Globus pallidus (tissue), 1 donor: ENCODE measurements around the gene P2RX2.

Source experiments
- DNase-seq: peaks from one replicate; pipeline ENCODE4 v3.0.0-alpha.2; 2015; ENCODE audit warnings: low spot score

Gene P2RX2

DNA sequence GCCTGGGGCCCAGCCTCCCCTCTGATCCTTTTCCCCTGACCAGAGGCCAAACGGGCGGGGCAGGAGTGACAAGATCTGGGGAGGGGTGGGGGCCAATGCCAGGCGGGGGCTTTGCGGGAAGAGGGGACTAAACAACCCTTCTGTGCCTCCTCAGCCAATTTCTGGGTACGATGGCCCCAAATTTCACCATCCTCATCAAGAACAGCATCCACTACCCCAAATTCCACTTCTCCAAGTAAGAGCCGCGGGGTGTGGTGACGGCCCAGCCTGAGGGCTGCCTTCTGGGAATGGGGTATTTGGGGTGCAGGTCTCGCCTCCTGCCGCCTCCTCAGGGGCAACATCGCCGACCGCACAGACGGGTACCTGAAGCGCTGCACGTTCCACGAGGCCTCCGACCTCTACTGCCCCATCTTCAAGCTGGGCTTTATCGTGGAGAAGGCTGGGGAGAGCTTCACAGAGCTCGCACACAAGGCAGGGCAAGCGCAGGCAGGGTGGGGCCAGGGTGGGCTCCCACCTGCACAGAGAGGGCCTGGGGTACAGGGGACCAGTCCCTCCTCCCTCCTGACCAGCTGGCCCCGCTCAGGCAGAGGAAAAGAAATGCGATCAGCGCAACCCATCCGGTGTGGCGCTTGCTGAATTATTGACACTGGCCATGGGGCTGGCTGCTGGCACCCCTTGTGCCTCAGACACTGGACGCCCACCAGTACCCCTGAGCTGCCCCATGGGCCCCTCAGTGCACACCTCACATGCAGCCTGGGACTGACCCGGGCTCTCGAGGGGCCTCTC is 1.7 kb downstream of the P2RX2 start:
- DNase-seq = no peak

- DNase-seq = no peak
Measured at GRCh38 chr12:132620899-132621656, 2.5 kb downstream of the P2RX2 start.

GRCh38 chr12:132621657-132622435 is 3.3 kb downstream of the P2RX2 start:
- no peak for DNase-seq

DNA sequence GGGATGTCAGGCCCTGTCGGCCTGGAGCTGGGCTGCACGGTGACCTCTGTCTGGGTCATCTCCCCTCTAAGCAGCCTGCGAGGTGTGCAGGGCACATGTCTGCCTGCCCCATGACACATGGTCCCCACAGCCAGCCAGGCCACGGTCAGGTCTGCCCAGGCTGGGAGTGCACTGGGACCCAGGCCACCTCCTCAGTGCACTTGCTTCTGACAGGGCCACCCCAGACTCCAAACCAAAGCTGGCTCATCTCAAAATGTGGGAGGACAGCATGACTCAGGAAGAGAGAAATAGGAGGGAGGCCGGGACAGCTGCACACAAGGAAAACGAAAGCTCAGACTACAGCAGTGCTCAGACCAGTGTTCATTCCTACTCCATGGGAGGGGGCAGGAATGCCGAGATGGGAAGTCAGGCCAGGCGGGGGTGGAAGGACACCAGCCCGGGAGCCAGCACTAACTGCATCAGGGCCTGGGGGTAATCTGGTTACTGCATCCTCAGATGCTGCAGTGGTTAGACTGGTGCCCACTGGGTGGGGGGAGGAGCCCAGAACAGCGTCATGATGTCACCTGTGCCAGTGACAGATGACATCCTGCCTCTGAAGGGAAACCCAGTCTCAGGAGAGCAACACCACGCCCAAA is 4.0 kb downstream of the P2RX2 start:
- no peak for DNase-seq

- DNase-seq = no peak
Measured at GRCh38 chr12:132623072-132623869, 4.7 kb downstream of the P2RX2 start.

DNA sequence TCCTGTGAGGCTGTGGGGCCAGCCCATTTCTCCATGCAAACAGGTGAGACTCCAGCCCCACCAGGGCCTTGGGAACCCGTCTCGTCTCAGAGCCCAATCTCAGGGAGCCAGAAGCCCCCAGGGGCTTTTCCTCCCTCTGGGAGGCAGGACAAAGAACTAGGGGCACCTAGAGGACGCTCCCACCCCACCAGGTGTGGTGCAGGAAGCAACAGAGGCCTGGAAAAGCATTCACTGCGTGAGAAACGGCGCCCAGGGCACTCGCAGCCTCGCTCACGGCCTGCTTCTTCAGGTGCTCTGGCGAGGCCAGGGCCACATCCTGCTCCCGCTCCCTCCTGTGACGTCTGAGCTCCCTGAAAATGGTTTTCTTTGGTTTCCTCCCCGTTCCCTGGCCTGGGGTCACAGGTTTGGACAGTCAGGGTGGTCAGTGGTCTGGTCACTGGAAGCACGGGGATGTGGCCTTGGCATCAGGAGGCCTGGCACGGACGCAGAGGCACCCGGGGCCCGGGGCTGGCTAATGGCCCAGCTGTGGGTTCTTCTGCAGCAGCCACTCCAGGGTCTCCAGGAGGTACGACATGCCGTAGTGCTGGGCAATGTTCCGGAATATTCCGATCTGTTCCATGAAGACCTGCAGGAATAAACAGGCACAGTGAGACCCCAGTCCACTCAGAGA is 5.7 kb downstream of the P2RX2 start:
- DNase-seq = no peak

DNA sequence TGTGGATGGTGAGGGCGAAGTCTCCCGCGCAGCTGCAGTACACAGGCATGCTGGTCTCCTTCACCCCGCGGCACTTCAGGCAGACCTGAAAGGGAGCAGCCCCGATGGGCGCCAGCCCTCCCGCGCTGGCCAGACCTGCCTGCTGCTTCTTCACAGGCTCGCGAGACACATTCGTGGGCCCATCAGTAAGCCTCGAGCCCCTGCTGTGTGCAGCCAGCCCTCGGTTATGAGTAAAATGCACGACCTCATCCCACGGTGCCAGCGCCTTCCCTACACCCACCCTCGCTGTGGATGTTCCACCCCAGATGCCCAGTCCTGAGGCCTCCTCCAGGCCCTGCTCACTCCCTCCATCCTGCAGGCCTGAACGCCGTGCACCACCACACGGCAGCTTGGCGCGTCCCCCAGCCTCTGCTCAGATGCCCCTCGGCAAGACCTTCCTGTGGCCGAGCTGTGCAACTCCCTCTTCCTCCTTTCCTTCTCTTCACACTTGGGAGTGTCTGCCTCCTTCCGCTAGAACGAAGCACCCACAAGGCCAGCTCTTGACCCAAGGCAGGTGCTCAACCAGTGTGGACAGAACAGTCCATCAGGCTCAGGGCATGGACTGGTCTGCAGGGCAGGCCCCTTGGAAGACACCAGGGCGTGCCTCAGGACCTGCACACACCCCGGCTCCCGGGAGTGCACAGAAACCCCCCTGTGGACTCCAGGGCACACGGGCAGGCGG is 6.5 kb downstream of the P2RX2 start:
- DNase-seq = no peak

DNA sequence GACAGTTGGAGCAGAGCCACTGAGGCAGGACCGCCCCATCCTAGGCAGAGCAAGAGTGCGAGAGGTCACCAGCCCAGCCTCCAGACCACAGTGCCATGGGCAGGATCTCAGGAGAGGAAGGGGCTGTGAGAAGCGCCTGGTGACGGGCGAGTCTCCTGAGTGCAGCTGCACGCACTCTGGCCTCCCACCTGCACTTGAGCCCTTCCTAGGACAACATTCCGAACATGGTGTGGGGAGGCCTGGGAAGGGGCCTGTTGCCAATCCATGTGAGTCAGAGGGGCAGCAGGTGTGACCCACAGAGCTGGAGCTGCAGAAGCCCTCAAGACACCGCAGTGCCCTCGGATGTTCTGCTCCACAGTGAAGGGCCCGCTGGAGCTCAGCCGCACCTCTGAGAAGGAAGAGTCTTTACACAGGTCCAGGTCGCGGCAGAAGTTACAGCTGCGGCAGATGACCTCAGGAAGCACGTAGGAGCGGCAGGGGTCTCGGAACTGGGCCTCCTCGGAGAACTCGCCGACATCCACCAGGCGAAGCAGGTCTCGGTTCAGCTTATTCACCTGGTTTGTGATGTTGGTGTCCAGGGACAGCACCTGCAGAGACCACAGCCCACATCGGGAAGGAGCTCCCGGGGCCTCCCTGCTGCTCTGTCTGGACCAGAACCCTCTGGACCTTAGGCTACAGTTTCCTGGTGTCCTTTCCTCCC is 7.3 kb downstream of the P2RX2 start:
- no peak for DNase-seq

GRCh38 chr12:132629330-132629729 is 10.8 kb downstream of the P2RX2 start:
- DNase-seq = no peak

DNA sequence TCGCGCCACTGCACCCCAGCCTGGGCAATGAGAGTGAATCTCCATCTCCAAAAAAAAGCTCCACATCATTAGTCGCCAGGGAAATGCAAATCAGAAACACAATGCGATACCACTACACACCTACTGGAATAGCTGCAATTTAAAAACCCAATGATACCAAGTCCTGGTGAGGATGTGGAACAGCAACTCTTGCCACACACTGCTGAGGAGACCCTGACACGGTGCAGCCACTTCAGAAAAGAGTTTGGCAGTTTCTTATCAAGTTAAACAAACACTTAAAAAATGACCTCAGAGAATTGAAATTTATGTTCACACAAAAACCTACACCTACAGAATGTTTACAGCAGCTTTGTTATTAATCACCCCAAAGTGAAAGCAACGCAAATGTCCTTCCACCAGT is 12.1 kb downstream of the P2RX2 start:
- DNase-seq = no peak

- no peak for DNase-seq
Measured at GRCh38 chr12:132631666-132632065, 13.1 kb downstream of the P2RX2 start.

DNA sequence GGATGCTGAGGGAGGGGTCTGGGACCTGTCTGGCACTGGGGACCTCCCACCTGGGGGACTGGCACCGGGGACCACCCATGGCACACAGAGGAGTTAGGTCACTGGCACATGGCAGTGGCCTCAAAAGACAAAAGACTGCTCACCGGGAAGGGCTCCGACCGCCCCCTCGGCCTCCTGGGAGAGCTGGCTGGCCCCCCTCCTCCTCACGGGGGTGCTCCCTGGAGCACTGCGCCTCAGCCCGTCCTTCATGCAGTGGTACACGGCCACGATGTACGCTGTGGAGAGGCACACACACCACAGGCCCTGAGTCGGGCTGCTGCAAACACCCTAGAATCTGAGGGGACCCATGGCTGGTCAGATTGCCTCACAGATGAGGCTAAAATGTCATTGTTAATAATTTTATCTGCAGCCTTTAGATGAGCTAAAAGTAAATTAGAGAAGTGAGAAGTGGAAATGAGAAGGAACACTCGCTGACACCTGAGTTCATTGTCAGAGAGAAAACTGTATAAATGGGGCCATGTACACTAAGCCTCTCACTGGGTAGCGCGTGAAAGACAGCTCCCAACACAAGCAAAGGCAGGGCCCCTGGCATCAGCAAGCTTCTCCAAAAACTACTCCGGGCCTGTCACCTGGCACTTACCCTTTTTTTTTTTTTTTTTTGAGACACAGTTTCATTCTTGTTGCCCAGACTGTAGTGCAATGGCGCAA is 14.1 kb downstream of the P2RX2 start:
- no peak for DNase-seq

DNA sequence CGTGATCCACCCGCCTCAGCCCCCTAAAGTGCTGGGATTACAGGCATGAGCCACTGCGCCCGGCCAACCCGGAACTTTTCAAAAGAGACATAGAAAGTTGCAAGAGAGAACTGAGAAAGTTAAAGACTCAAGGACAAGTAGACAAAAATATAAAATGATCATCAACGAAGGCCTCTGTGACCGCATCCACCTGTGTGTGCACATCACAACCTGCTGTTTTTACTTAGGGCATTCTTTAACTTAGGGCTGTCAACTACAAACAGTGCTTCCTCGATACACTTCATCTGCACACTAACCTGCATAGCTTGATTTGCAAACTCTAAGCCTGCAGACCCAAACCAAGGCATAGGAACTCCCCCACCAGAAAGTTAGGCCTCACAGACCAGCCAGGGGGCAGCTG is 14.8 kb downstream of the P2RX2 start:
- DNase-seq = no peak

- DNase-seq = no peak
Measured at GRCh38 chr12:132633901-132634300, 15.3 kb downstream of the P2RX2 start.

DNA sequence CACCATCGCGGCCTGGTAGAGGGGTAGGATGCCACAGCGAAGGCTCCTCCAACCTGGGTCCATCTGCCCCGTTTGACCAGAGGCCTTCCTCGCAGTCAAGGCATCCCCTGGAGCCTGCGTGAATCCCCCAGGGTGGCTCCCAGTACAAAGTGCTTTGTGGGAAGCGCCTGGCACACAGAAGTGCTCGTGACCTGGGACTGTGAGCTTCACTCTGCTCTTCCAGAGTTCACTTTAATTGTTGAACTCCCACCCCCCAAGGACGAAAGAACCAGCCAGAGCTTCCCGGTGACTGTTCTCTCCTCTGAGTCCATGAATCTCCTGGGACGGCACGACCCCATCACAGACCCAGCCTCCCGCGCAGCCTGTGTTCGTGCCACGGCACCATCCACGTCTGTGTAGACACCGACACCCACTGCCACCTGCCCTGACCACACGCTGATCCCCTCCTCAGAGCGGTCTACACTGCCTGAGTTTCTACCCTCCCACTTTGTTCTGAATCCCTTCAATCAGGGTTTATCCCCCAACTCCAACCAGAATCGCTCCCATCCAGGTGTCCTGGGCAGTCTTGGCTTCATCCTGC is 15.9 kb downstream of the P2RX2 start:
- no peak for DNase-seq

DNA sequence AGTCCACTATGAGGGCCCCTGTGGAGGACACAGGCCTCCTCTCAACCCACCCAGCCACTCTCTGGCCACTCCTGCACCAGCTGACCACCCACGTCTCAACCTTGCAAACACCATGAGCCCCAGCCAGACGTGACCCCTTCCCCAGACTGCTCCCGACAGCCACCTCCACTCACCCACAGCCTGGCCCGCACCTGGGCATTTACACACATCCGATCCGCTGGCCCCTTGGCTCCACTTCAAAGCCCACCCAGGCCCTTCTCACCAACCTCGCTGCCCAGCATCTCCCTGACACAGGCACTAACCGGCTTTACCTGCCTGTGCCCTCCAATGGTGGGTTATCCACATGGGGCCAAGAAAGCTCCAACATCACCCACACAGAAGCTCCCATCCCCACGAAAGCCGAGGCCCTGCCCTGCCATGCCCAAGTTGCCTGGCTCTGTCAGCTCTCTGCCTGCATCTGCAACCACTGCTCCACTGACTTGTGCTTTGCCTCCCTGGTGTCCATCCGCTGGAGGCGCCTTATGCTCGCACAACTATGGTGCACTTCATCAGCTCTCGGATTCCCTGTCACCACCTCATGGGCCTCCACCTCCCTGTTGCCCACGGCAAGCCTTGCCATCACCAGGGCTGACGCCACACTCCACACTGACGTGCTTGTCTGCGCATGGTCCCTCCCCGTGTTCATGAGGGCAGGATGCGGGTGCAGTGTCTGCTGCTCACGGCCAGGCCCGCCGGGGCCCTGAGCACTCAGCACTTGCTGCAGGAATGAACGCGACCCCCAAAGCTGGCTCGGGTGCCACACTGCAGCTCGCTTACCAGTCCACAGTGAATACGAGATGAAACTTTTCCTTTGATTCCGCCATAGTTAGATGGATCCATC is 16.7 kb downstream of the P2RX2 start:
- DNase-seq = no peak

- DNase-seq = no peak
Measured at GRCh38 chr12:132637811-132638210, 19.2 kb downstream of the P2RX2 start.
